SK-N-MC (cell line): ENCODE results near the gene SCFD2.

ENCODE experiments used
- EZH2 ChIP-seq: fragments of 200-600 bp; sonication (generic); IDR thresholded peaks from one replicate; pipeline ENCODE4 v1.6.1; 2017; ENCODE audit warnings: antibody characterized with exemption
- FOXP2 ChIP-seq: optimal IDR thresholded peaks from 2 replicates; pipeline ENCODE3; 2011; ENCODE audit warnings: mild to moderate bottlenecking, moderate library complexity; ENCODE audit not compliant: insufficient read depth; ENCODE audit errors: extremely low read length, control extremely low read depth
- POLR2AphosphoS5 ChIP-seq: IDR thresholded peaks from 2 replicates; pipeline ENCODE4 v1.6.1; 2012; ENCODE audit warnings: mild to moderate bottlenecking, low read depth, low read length, borderline replicate concordance

DNA sequence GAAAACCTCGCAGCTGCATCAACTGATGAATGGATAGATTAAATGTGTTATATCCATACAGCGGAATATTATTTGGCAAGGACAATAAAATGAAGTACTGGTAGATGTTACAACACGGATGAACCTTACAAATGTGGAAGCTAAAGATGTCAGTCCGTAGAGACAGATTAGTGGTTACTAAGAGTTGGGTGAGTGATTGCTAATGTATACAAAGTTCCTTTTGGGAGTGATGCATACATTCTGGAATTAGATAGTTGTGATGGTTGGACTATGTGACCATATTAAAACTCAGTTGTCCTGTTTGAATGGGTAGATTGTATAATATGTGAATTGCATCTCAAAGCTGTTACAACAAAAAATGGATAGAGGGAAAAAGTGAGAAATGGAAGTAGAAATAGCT is 14.4 kb upstream of the SCFD2 start:
- no peak for TF ChIP-seq POLR2AphosphoS5
- TF ChIP-seq FOXP2 = no peak
- TF ChIP-seq EZH2 = no peak
